ENCODE measurements around the gene ARHGAP18.
A peak's percentile ranks its signal among the peaks of the same experiment; 100 is the strongest.

Gene ARHGAP18

GRCh38 chr6:129719692-129720091, 9.7 kb upstream of the ARHGAP18 start:
- no peak for DNase-seq (ENCODE audit: low read depth)

DNA sequence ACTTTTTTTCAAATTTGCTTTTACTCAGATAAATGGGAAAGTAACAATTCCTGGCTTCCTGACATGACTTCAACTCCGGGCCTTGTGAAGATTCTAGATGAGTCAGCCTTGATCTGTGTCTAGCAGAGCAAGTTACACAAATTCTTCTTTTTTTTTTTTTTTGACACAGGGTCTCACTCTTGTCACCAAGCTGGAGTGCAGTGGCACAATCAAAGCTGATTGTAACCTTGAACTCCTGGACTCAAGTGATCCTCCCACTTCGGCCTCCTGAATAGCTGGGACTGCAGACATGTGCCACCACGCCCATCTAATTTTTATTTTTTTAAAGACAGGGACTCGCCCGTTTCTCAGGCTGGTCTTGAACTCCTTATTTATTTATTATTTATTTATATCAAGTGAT, 7.3 kb upstream of the ARHGAP18 start:
- DNase-seq (ENCODE audit: low read depth), result peak; percentile 73

- DNase-seq (ENCODE audit: low read depth), result no peak
Measured at GRCh38 chr6:129713806-129714333, 3.9 kb upstream of the ARHGAP18 start.

DNA sequence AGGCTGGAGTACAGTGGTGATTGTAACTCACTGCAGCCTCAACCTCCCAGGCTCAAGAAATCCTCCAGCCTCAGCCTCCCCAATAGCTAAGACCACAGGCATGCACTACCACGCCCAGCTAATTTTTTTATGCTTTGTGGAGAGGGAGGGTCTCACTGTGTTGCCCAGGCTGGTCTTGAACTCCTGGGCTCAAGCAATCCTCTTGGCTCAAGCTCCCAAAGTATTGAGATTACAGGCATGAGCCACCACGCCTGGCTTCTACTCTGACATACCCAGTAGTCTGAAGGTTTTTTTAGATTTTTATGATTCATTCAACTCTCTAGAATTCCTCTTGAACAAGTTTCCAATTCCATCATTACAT, 1.3 kb upstream of the ARHGAP18 start:
- peak; percentile 20 for DNase-seq (ENCODE audit: low read depth)

DNA sequence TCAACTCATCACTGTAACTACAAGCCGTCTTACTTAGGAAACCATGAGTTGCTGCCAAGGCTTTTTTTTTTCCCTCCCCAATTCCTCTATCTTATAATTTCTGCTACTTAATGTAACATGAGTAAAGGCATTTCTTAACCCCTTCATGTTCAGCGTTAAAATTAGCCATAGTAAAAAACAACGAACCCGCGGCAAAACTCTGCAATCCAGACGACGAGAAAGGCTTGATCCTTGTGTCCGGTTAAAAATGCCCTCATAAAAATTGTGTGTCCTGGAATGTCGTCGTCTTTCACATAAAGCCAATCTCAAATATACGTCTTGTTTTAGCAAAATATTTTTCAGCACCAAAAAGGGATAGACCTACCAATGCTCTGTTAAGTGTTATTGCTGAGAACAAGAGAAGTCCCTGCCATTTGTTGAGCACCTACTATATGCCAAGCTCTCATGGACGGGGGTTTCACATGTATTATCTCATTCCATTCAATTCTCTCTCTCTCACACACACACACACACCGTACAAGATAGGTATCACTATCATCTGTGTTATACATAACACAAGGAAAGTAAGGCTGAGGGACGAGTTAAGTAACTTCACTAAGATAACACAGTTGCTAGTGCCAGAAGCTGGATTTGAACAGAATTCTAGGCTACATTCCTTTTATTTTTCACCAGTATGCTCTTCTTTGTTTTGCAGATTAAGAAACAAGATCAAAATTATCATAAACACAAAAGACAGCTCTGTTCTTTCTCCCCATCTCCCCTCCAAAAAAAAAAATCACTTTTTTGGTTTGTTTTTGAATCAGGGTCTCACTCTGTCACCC, 683 bp upstream of the ARHGAP18 start:
- DNase-seq (ENCODE audit: low read depth), result no peak

GRCh38 chr6:129709196-129709768, 695 bp downstream of the ARHGAP18 start:
- DNase-seq (ENCODE audit: low read depth), result peak; percentile 47

DNA sequence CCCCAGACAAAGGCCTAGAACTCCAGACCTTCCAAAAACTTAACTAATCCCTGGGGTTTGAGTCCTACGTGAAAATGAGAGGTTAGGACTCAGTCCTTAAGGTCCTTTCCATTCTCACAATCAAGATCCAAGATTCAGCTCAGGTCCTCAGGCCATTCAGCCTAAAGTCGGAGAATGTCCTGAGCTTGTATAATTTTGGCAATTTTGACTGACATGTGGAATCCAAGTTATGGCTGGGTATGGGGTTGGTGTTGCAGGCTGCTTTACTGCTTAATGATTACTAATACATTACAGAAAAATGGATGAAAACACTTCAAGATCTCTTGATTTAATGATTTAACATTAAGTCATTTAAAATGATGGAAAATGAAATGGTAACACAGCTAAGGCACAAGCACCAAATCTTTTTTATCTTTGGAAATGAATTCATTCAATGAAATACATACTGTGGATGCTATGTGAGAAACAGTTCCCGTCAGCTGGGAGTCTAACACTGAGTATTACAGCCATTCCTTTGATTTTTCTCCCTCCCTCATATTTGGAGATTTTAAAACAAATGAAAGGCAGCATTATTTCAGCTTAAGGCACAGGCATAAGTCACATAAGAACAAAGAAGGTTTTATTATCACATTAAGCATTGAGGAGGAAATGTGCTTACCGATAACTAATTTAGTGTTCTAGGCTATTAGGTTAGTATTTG, 1.3 kb downstream of the ARHGAP18 start:
- no peak for DNase-seq (ENCODE audit: low read depth)

DNA sequence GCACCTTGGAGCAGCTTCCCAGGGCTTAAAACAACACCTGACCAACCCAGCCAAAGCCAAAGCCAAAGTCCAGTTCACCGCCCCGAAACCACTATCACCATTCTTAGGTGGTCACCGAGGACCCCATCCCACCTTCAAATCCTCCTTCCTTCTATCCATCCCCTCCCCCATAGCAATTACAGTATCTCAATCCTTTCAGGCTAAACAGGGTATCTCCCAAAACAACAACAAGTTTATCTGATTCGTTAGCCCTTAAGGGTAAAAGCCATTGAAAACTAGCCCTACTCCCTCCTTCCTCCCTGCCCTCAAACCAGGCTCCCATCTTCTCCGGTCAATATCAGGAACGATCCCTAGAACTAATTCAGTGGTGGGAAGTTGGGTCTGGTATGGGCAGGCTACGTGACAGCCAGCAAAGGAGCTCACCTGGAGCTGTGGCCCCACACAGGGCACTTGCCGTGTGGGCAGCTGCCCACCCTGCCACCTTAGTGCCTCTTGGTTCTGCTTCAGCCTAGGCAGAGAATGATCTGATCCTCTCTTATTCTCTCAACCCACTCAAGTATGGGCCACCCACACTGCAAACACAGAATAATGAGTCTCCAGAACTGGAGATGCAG, 2.0 kb downstream of the ARHGAP18 start:
- no peak for DNase-seq (ENCODE audit: low read depth)

GRCh38 chr6:129707028-129707427, 2.9 kb downstream of the ARHGAP18 start:
- no peak for DNase-seq (ENCODE audit: low read depth)

GRCh38 chr6:129705212-129705611, 4.8 kb downstream of the ARHGAP18 start:
- no peak for DNase-seq (ENCODE audit: low read depth)

DNA sequence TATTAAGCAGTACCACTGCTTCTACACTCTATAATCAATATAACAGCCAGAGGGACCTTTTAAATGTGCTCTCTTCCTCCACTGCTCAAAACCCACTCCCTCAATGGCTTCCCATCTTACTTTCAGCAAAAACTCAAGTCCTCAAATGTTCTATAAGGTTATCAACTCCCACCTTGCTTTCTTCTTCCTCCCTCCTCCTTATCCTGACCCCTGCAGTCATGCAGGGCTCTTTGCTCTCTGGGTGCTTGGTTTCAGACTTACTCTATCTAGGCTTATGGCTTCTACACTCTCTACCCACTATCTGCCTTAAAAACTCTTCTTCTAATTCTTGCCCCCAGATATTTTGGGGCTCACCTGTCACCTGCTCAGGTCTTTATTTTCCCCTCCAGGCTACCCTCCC, 5.3 kb downstream of the ARHGAP18 start:
- no peak for DNase-seq (ENCODE audit: low read depth)

DNA sequence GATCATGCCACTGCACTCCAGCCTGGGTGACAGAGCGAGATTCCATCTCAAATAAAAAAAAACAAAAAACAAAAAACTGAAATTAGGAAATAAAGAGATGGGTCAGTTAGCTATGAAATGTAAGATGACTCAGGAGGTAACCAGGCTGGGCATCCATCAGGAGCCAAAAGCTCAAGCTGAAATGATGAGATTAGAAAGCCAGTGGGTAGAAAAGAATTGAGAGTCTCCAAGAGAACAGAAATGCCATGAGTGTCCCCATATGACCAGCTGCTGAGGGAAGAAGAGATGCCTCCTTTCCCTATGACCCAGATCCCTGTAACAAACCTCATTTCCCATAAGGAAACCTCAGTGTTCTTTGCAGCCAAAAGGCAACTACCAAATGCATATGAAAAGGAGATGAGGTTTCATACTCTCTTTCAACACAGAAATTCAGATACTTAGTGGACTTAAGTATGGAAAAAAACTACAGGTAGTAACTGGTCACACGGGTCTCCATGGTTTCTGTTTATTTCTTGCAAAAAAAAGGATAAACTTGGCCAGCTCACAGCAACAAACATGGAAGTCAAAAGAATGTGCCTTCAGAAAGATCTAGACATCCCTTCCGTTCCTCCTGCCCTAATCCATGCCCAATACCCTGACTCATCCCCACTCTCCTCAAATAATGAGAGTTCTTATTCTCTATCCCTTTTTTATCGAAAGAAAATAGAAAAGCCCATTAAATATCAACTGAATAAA, 8.1 kb downstream of the ARHGAP18 start:
- DNase-seq (ENCODE audit: low read depth), result peak; percentile 75

DNA sequence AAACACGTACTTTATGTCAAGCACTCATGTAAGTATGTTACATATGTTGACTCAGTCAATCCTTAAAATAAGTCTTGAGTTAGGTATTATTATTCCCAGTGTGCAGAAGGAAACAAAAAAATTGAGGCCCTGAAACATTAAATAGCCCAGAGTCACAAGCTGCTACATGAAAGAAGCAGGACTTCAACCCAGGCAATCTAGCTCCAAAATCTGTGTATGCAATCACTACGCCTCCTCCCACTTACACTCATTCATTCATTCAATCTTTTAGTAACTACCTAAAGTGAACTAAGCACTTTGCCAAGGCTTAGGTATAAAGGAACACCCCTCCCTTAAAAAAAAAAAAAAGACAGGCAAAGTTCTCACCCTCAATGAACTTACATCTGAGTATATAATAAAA, 9.3 kb downstream of the ARHGAP18 start:
- no peak for DNase-seq (ENCODE audit: low read depth)

GRCh38 chr6:129699659-129700058, 10.3 kb downstream of the ARHGAP18 start:
- no peak for DNase-seq (ENCODE audit: low read depth)

DNA sequence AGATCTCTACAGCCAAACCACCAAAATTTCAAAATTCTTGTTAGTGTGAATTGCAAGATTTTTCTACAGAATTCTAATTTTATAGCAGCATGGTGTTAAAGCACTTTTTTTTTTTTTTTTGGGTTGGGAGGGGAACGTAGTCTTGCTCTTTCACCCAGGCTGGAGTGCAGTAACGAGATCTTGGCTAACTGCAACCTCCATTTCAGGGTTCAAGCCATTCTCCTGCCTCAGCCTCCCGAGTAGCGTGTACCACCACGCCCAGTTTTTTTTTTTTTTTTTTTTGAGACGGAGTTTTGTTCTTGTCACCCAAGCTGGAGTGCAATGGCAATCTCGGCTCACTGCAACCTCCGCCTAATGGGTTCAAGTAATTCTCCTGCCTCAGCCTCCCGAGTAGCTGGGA, 11.5 kb downstream of the ARHGAP18 start:
- DNase-seq (ENCODE audit: low read depth), result no peak

- DNase-seq (ENCODE audit: low read depth), result no peak
Measured at GRCh38 chr6:129697788-129698187, 12.2 kb downstream of the ARHGAP18 start.

DNA sequence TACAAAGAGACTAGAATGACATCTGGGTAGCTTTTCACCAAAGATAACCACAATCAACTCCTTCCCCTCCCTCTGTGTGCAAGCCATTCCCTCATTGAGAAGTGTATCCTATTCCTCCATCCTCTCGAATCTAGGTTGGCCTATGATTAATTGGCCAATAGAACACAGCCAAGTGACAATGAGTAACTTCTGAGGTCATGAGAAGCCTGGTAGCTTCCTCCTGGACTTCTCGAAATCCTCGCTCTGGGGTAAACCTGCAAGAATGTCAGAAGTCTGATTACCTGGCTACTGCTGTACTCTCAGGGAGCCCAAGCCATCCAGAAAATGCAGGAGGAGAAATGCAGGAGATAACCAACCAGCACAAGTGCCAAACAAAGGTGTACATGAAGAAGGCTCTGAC, 13.1 kb downstream of the ARHGAP18 start:
- no peak for DNase-seq (ENCODE audit: low read depth)

GRCh38 chr6:129696028-129696418, 14.0 kb downstream of the ARHGAP18 start:
- no peak for DNase-seq (ENCODE audit: low read depth)

- no peak for DNase-seq (ENCODE audit: low read depth)
Measured at GRCh38 chr6:129695373-129696027, 14.5 kb downstream of the ARHGAP18 start.

DNA sequence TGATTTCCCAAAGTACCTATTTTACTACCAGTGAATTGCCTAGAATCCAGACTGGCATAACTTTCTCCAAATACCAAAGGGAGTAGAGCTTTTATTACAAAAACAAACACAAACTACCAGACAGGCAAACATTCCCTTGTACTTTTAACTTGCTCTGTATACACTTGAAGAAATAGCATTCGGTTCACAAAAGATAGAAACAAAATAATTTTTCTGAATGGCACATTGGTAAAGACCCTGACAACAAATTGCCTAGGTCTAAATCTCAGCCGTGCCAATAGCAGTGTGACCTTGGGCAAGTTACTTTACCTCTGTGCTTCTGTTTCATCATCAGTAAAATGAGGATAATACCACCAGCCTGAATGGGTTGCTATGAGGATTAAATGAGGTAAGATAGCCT, 15.9 kb downstream of the ARHGAP18 start:
- no peak for DNase-seq (ENCODE audit: low read depth)

DNA sequence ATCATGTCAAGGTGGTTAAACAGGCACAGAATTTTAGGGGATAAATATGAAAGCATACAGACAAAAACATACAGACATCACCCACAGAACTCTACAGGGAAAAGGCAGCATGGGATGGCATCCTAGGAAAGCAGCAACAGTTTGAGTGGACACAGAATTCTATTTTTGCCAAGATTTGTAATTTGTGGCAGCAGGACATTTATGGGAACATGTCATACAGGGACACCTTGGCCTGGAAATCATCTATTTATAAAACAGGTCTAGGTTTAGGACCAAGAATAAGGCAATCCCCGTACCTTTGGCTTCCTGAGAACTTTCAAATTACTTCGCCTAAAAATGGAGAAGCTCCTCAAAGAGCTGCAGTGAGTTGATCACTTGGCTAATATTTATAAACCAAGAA, 17.5 kb downstream of the ARHGAP18 start:
- no peak for DNase-seq (ENCODE audit: low read depth)

Data from ELR (cell line).